Vagina (tissue), 2 donors: ENCODE measurements around the gene SPTBN1. TPM values are rescaled to one million over a fixed set of nuclear protein-coding genes. Genes with fewer than 3 reads are reported as not detected.

ENCODE experiments used
- DNase-seq, 2 donors: peaks; one replicate each; pipeline ENCODE4 v3.0.0-alpha.2; 2017; ENCODE audit errors: extremely low spot score in 2 of 2
- H3K27ac ChIP-seq: fragments of 200-600 bp; sonication (generic); one replicate; pipeline ENCODE4 v1.5.1; 2019
- H3K27me3 ChIP-seq: fragments of 200-600 bp; sonication (generic); one replicate; pipeline ENCODE4 v1.5.1; 2019
- H3K36me3 ChIP-seq, 2 donors: fragments of 200-600 bp; sonication (generic); one replicate each; pipeline ENCODE4 v1.5.1; 2017 to 2019
- H3K4me1 ChIP-seq: fragments of 200-600 bp; sonication (generic); one replicate; pipeline ENCODE4 v1.5.1; 2019
- H3K4me3 ChIP-seq, 2 donors: fragments of 200-600 bp; sonication (generic); 1 replicate in 1 of 2; 2 replicates in 1 of 2; pipeline ENCODE4 v1.5.1; 2016 to 2019
- H3K9me3 ChIP-seq: fragments of 200-600 bp; sonication (generic); one replicate; pipeline ENCODE4 v1.5.1; 2019
- CTCF ChIP-seq, 3 experiments: fragments of 450-650 bp in 2 of 3; fragments of 200-600 bp in 1 of 3; sonication (generic) in 1 of 3; IDR thresholded peaks; one replicate each; pipeline ENCODE4 v1.5.1; 2017 to 2019; ENCODE audit warnings: antibody characterized with exemption in 3 of 3, mild to moderate bottlenecking in 2 of 3, moderate library complexity in 2 of 3
- POLR2A ChIP-seq, 2 donors: fragments of 450-650 bp; IDR thresholded peaks; one replicate each; pipeline ENCODE4 v1.6.1; 2017; ENCODE audit warnings: antibody characterized with exemption in 2 of 2, mild to moderate bottlenecking in 2 of 2, moderate library complexity in 2 of 2
- POLR2AphosphoS5 ChIP-seq, 2 donors: sonication (generic); formaldehyde crosslinking; IDR thresholded peaks; one replicate each; pipeline ENCODE4 v1.9.0; 2017; ENCODE audit warnings: antibody characterized with exemption in 2 of 2, mild to moderate bottlenecking in 2 of 2, low read depth in 1 of 2; ENCODE audit not compliant: insufficient read depth in 1 of 2
- intact Hi-C: fragments of 100-400 bp; cut with DNase I; formaldehyde crosslinking; loops from one replicate; pipeline ENCODE4 v1.15.1; 2023
- total RNA-seq: library from RNA; depleted of rRNA; stranded (reverse); fragments of >200 nt; gene quantifications from one replicate; pipeline ENCODE4 v1.2.3, GENCODE V29; 2016

Gene SPTBN1
- total RNA-seq, 1 donor from 2014 or later = 278 TPM

- H3K4me3 ChIP-seq = peak overlapping the region; percentile 52 to 68
- H3K36me3 ChIP-seq = no peaks in the 10 kb centered on the region
- H3K4me1 ChIP-seq = peaks cover 72% of the 10 kb centered on the region
- peak overlapping the region; percentile 92 for H3K27ac ChIP-seq
- no peaks in the 10 kb centered on the region for H3K9me3 ChIP-seq
- H3K27me3 ChIP-seq = no peaks in the 10 kb centered on the region
- DNase-seq = no peak
- TF ChIP-seq CTCF (IDR thresholded peaks at IDR 0.05) = no peak
- peak in 1 of 2 donors; percentile 22 for TF ChIP-seq POLR2A (IDR thresholded peaks at IDR 0.05)
- peak; percentile 26 to 69 for TF ChIP-seq POLR2AphosphoS5 (IDR thresholded peaks at IDR 0.05; ENCODE audit: insufficient read depth in 1 of 2, low read depth in 1 of 2)
- intact Hi-C loops = no loop called here
These were observed 103.5 kb downstream of the SPTBN1 start for GRCh38 chr2:54559593-54560145.

GRCh38 chr2:54560146-54560881 lies 104.2 kb downstream of the SPTBN1 start:
- Histone ChIP-seq H3K9me3 (no peaks in the 10 kb centered on the region), H3K4me3 (peak overlapping the region; percentile 52 to 68), H3K36me3 (no peaks in the 10 kb centered on the region), H3K27me3 (no peaks in the 10 kb centered on the region), H3K4me1 (peaks cover 72% of the 10 kb centered on the region), H3K27ac (peak overlapping the region; percentile 92)
- no peak for TF ChIP-seq CTCF (IDR thresholded peaks at IDR 0.05)
- TF ChIP-seq POLR2A (IDR thresholded peaks at IDR 0.05) = peak in 1 of 2 donors; percentile 52
- peak in 1 of 2 donors; percentile 31 for TF ChIP-seq POLR2AphosphoS5 (IDR thresholded peaks at IDR 0.05; ENCODE audit: insufficient read depth in 1 of 2, low read depth in 1 of 2)
- intact Hi-C loops = no loop called here
- no peak for DNase-seq

- H3K4me3 ChIP-seq = peak overlapping the region in 1 of 2 donors; percentile 68
- no peaks in the 10 kb centered on the region for H3K27me3 ChIP-seq
- no peak for DNase-seq
- intact Hi-C loops = no loop called here
- H3K4me1 ChIP-seq = peaks cover 70% of the 10 kb centered on the region
- H3K27ac ChIP-seq = peak overlapping the region; percentile 92
- H3K9me3 ChIP-seq = no peaks in the 10 kb centered on the region
- no peaks in the 10 kb centered on the region for H3K36me3 ChIP-seq
- TF ChIP-seq CTCF (IDR thresholded peaks at IDR 0.05) = no peak
- TF ChIP-seq POLR2AphosphoS5 (IDR thresholded peaks at IDR 0.05; ENCODE audit: insufficient read depth in 1 of 2, low read depth in 1 of 2) = no peak
- TF ChIP-seq POLR2A (IDR thresholded peaks at IDR 0.05) = no peak
These were observed 104.9 kb downstream of the SPTBN1 start for GRCh38 chr2:54561010-54561409.

- no peak overlapping the region for H3K4me3 ChIP-seq
- H3K9me3 ChIP-seq = no peaks in the 10 kb centered on the region
- no peaks in the 10 kb centered on the region for H3K27me3 ChIP-seq
- no peaks in the 10 kb centered on the region for H3K36me3 ChIP-seq
- intact Hi-C loops = no loop called here
- TF ChIP-seq POLR2AphosphoS5 (IDR thresholded peaks at IDR 0.05; ENCODE audit: insufficient read depth in 1 of 2, low read depth in 1 of 2) (no peak), POLR2A (IDR thresholded peaks at IDR 0.05) (no peak), CTCF (IDR thresholded peaks at IDR 0.05) (no peak)
- H3K4me1 ChIP-seq = peaks cover 60% of the 10 kb centered on the region
- DNase-seq = no peak
- H3K27ac ChIP-seq = no peak overlapping the region
These were observed 108.3 kb downstream of the SPTBN1 start for GRCh38 chr2:54564439-54564838.

- Histone ChIP-seq H3K27me3 (no peaks in the 10 kb centered on the region), H3K4me1 (peaks cover 65% of the 10 kb centered on the region), H3K9me3 (no peaks in the 10 kb centered on the region), H3K36me3 (no peaks in the 10 kb centered on the region), H3K4me3 (no peak overlapping the region), H3K27ac (no peak overlapping the region)
- TF ChIP-seq POLR2A (IDR thresholded peaks at IDR 0.05) = no peak
- TF ChIP-seq CTCF (IDR thresholded peaks at IDR 0.05) = no peak
- no peak for TF ChIP-seq POLR2AphosphoS5 (IDR thresholded peaks at IDR 0.05; ENCODE audit: insufficient read depth in 1 of 2, low read depth in 1 of 2)
- intact Hi-C loops = no loop called here
- no peak for DNase-seq
These were observed 109.4 kb downstream of the SPTBN1 start for GRCh38 chr2:54565551-54565950.
